Stimulated activated CD8-positive, alpha-beta memory T cell treated with anti-CD3 and anti-CD28 coated beads, Interleukin-15, amount 100 ng/mL, for 48 hours (primary cell): ENCODE data around the gene NTM.

Experiments used
- DNase-seq, 2 donors: peaks; one replicate each; pipeline ENCODE4 v3.0.0-alpha.2; 2020; ENCODE audit warnings: low read depth in 2 of 2

The NTM gene

GRCh38 chr11:131734871-131735270 is 364.5 kb downstream of the NTM start:
- no peak for DNase-seq

DNA sequence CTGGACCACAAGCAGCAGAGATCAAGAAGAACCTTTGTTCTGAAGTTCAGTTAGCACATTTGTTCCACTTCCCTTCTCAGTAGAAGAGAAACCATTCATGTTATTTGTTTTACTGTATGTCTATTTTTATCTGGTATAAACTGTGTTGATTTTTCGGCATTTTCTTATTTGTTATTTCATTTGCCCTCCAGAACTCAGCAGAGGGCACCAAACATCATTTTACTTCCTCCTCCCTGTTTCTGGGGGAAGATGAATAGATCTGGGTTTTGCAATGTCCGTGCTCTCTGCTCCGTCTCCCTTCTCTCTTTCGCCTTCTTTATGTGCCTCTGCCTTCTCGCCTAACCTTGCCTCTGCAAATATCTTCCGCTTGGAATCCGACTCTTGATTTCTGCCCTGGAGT is 366.9 kb downstream of the NTM start:
- no peak for DNase-seq

GRCh38 chr11:131739243-131739882 is 368.9 kb downstream of the NTM start:
- no peak for DNase-seq

GRCh38 chr11:131744847-131745246 is 374.4 kb downstream of the NTM start:
- DNase-seq: no peak

DNA sequence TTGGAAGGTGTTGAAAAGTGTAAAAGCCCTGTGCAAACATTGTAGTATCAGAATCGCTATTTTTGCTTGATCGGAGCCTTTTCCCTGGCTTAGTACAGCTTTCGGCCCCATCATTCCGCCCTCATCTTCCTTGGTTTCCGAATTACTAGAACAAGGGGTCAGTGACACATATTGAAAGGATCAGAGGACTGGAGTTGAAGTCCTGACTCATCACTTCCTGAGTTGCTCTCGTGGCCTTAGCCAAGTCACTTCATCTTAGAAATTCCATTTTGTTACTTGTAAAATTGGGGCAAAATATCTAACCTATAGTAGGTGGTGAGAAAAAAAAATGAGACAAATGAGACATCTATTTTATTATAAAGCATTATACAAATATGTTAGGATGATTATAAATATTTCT is 375.0 kb downstream of the NTM start:
- DNase-seq: no peak

DNA sequence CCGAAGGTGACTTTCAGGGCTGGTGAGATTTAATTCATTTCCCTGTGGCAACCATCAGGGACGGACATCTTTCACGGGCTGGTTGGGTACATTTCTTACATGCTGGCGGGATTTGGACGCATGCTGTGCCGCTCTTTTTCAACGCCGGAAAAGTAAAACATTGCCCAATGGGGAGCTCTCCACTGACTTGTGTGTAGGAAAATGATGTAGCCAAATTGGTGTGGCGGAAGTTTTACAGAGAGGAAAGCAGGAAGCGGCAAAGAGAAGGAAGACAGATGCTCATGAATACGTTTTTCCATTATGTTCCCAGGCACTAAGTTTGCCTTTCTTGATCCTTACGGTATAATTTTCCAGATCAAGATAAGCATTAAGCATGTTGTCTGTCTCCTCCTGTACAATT is 375.8 kb downstream of the NTM start:
- DNase-seq: no peak

GRCh38 chr11:131748151-131749050 is 378.0 kb downstream of the NTM start:
- peak; percentile 1 to 2 for DNase-seq

- DNase-seq: no peak
Observed at GRCh38 chr11:131749101-131749500, 378.7 kb downstream of the NTM start.

GRCh38 chr11:131750152-131750551 is 379.7 kb downstream of the NTM start:
- DNase-seq: no peak

GRCh38 chr11:131750692-131751091 is 380.3 kb downstream of the NTM start:
- no peak for DNase-seq

- no peak for DNase-seq
Observed at GRCh38 chr11:131754671-131755070, 384.3 kb downstream of the NTM start.

GRCh38 chr11:131756479-131757110 is 386.2 kb downstream of the NTM start:
- no peak for DNase-seq

GRCh38 chr11:131758726-131759125 is 388.3 kb downstream of the NTM start:
- no peak for DNase-seq

GRCh38 chr11:131759140-131759539 is 388.7 kb downstream of the NTM start:
- DNase-seq: no peak

DNA sequence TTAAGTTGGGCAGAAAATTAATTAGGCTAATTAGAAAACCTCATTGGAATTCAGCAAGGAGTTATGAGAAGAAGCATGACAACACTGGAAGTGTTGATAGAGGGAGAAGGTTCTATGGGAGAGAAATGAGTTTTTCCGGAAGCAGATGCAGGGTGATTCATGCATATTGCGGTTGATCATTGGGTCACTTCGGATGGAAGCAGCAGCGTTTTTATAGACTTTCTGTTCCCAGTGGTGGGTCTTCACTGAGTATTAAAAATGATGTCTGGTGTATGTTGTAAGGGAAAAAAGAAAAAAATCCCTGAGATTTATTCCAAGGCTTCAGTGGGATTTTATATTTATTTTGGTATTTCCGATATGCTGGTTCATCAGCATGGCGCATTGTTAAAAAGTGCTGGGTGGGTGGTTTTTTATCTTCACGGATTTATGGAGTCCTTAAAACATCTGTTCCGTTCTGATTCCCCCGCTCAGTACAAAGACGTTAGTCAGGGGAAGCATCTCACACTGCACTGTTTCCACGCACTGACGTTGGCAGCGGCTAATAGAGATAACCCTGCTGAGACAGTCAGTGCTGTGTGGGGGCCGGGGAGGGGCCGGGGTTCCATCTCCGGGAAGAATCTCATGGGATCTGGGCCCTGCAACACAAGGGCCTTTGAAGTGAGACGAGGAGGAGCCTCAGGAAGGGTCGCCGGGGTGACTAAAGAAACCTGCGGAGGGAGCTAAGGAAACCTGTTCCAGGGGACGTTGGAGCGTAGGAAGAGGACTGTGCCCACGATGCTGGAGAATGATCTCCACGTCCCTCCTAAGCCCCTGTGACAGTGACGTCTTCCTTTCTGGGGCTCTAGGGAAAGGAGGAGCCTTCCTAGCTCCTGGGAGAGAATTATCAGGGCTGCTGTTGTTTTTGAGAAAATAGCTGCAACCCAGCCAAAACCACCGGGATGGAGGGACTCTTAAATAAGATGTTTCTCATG is 390.0 kb downstream of the NTM start:
- DNase-seq: no peak

DNA sequence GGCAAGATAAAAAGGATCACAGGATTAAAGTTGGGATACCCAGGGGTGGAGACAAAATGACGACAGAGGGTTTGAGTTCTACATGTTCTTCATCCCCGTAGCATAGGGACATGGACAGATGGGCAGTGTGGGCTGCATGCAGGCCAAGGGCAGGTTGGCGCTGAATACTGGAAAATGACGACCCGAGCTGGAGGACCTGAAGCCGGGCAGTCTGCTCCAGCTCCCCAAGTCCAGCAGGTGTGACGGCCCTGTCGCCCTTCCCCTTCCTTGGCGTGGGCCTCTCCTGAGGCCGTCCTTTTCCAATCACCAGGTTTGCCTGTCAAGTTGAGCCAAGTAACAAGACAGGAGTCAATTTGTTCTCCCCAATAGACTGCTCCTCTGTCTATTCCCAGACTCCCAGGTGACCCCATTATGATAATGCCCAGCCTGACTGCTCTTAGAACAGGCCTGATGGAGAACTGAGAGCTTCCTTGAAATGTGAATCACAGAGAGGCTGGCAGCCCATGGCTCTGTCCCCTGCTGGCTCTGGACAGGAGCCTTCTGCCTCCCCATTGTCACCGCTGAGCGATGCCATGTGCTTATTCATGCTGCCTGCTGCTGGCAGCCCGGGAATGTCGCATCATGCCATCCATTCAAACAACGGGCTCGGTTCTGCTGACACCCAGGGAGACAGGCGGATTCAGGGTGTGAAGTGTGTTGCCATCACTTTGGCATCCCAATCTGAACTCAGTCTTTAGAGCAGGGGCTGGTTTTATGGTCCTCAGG is 392.1 kb downstream of the NTM start:
- DNase-seq: no peak

DNA sequence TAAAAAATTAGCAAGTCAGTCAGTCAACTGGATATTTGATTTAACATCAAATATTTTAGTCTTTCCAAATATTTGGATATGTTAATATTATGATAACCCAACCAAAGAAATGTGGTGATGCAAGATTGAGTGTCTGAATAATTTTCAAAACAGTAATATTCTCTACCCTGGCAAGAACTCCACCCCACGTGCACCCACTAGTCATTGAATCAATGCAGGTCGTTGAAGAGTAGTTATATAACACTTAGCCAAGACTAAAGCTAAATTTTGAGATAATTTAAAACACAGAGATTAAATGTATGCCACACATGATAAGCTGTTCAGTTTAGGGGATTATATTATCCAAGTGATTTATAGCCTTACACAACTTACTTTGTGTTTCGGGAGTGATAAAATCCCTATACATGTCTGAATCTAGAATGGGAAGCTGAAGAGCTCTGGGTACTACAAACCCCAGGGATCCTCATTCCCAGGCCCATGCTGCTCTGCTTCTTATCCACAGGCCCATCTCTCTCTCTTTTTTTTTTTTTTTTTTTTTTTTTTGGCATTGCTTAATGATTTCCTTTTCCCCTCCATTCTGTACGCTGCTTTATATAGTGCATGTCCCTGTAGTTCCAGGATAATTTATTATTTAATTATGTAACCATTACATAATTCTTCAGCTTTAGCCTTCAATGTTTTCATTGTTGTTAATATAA is 392.9 kb downstream of the NTM start:
- no peak for DNase-seq

DNA sequence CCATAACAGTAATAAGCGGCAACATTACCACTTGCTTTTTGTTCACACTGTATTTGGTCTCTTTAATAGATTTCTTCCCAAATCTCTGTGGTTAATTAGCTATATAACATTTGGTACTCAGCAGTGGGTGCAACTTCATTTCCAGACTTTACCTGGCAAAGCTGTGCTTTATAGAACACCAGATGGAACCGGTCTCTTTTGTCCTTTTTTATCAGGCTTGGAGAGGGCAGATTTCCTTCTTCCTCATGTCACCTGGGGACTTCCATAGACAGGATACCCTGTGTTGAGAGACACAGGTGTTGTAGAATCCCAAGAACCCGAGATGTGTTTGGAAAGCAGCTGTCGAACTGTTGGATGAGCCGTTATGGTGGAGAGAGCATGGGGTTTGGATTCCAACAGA is 393.7 kb downstream of the NTM start:
- no peak for DNase-seq

DNA sequence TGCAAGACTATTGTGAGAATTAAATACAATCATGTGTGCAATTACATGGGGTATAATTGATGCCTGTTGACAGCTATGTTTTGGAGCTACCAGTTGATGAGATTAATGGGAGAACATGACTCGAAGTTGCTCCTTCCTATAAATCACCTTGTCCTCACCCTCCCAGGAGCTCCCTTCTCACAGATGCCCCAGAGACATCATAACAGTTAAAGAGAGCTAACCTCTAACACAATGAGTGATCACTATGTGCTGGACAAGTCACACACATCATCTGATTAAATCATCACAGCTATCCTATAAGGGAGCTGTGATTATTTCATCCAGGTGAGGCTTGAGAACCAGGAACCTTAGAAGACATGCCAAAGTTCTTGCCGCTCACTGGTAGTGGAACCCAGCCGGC is 394.2 kb downstream of the NTM start:
- no peak for DNase-seq

DNA sequence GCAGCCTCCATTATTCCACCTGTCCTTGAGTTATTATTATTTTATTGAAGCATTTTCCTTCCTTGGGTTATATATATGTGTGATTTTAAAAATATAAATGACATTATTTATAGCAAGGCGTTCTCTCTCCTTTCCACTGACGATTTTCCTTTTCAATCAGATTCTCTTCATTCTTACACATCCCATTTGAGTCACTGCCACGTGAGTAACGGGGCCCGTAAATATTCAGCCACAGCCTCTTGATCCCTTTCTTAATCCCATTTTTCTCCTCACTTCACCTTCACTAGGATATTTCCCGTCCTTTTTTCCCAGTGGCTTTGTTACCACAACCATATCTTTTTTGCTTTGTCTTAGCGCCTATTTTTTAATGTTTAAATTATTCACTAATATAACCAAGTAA is 396.2 kb downstream of the NTM start:
- no peak for DNase-seq
